Parathyroid adenoma (tissue), 2 donors: Measurements from ENCODE around the gene PID1.

ENCODE experiments used
- H2AFZ ChIP-seq: fragments of 300-600 bp; sonication (generic); one replicate; pipeline ENCODE4 v1.7.0; 2017; ENCODE audit warnings: antibody characterized with exemption, mild to moderate bottlenecking
- H3K27ac ChIP-seq: fragments of 300-600 bp; sonication (generic); one replicate; pipeline ENCODE4 v1.7.0; 2017
- H3K27me3 ChIP-seq: fragments of 300-600 bp; sonication (generic); one replicate; pipeline ENCODE4 v1.7.0; 2017; ENCODE audit warnings: low read length; ENCODE audit not compliant: control insufficient read depth, insufficient read depth
- H3K36me3 ChIP-seq: fragments of 300-600 bp; sonication (generic); one replicate; pipeline ENCODE4 v1.7.0; 2017; ENCODE audit warnings: low read length; ENCODE audit not compliant: control insufficient read depth, insufficient read depth
- H3K4me1 ChIP-seq: fragments of 300-600 bp; sonication (generic); one replicate; pipeline ENCODE4 v1.7.0; 2017; ENCODE audit warnings: control low read depth
- H3K4me2 ChIP-seq: fragments of 300-600 bp; sonication (generic); one replicate; pipeline ENCODE4 v1.7.0; 2017; ENCODE audit warnings: low read length
- H3K4me3 ChIP-seq: fragments of 300-600 bp; sonication (generic); one replicate; pipeline ENCODE4 v1.7.0; 2017; ENCODE audit warnings: low read depth, low read length
- H3K79me2 ChIP-seq: fragments of 300-600 bp; sonication (generic); one replicate; pipeline ENCODE4 v1.7.0; 2017; ENCODE audit warnings: control low read depth
- H3K9ac ChIP-seq: fragments of 300-600 bp; sonication (generic); one replicate; pipeline ENCODE4 v1.7.0; 2017; ENCODE audit warnings: mild to moderate bottlenecking
- H3K9me3 ChIP-seq: fragments of 300-600 bp; sonication (generic); one replicate; pipeline ENCODE4 v1.7.0; 2017; ENCODE audit warnings: low read length; ENCODE audit not compliant: control insufficient read depth
- CTCF ChIP-seq: fragments of 300-600 bp; sonication (generic); IDR thresholded peaks from one replicate; pipeline ENCODE4 v1.7.0; 2017; ENCODE audit warnings: antibody characterized with exemption, mild to moderate bottlenecking
- donor health status: primary hyperparathyroidism.

The PID1 gene

GRCh38 chr2:229059331-229060033 is 211.6 kb downstream of the PID1 start:
- Histone ChIP-seq H3K36me3 (no peaks in the 10 kb centered on the region), H3K27ac (no peak overlapping the region), H3K9ac (no peak overlapping the region), H3K4me1 (no peaks in the 10 kb centered on the region), H3K27me3 (no peaks in the 10 kb centered on the region), H3K9me3 (no peaks in the 10 kb centered on the region), H3K79me2 (no peaks in the 10 kb centered on the region), H3K4me2 (no peak overlapping the region), H3K4me3 (no peak overlapping the region), H2AFZ (no peak overlapping the region)
- no peak for TF ChIP-seq CTCF

- no peaks in the 10 kb centered on the region for H3K9me3 ChIP-seq
- H3K4me3 ChIP-seq = no peak overlapping the region
- no peaks in the 10 kb centered on the region for H3K4me1 ChIP-seq
- no peak for TF ChIP-seq CTCF
- H3K27ac ChIP-seq = no peak overlapping the region
- H2AFZ ChIP-seq = no peak overlapping the region
- H3K9ac ChIP-seq = no peak overlapping the region
- no peaks in the 10 kb centered on the region for H3K79me2 ChIP-seq
- no peaks in the 10 kb centered on the region for H3K36me3 ChIP-seq
- H3K4me2 ChIP-seq = no peak overlapping the region
- H3K27me3 ChIP-seq = no peaks in the 10 kb centered on the region
These were observed 213.0 kb downstream of the PID1 start for GRCh38 chr2:229057976-229058553.

- Histone ChIP-seq H3K4me1 (no peaks in the 10 kb centered on the region), H3K27me3 (no peaks in the 10 kb centered on the region), H3K9ac (no peak overlapping the region), H3K9me3 (no peaks in the 10 kb centered on the region), H3K79me2 (no peaks in the 10 kb centered on the region), H3K27ac (no peak overlapping the region), H3K4me3 (no peak overlapping the region), H3K4me2 (no peak overlapping the region), H2AFZ (no peak overlapping the region), H3K36me3 (no peaks in the 10 kb centered on the region)
- no peak for TF ChIP-seq CTCF
These were observed 216.8 kb downstream of the PID1 start for GRCh38 chr2:229054311-229054710.

GRCh38 chr2:229051798-229052197 is 219.3 kb downstream of the PID1 start:
- H3K36me3 ChIP-seq = no peaks in the 10 kb centered on the region
- H3K4me2 ChIP-seq = no peak overlapping the region
- no peaks in the 10 kb centered on the region for H3K27me3 ChIP-seq
- no peaks in the 10 kb centered on the region for H3K4me1 ChIP-seq
- TF ChIP-seq CTCF = no peak
- H3K9me3 ChIP-seq = no peaks in the 10 kb centered on the region
- no peak overlapping the region for H3K4me3 ChIP-seq
- no peaks in the 10 kb centered on the region for H3K79me2 ChIP-seq
- no peak overlapping the region for H3K9ac ChIP-seq
- no peak overlapping the region for H3K27ac ChIP-seq
- H2AFZ ChIP-seq = no peak overlapping the region

GRCh38 chr2:229050133-229050532 is 221.0 kb downstream of the PID1 start:
- H2AFZ ChIP-seq = no peak overlapping the region
- no peak for TF ChIP-seq CTCF
- no peak overlapping the region for H3K27ac ChIP-seq
- H3K36me3 ChIP-seq = no peaks in the 10 kb centered on the region
- no peaks in the 10 kb centered on the region for H3K4me1 ChIP-seq
- no peak overlapping the region for H3K4me3 ChIP-seq
- no peaks in the 10 kb centered on the region for H3K27me3 ChIP-seq
- H3K4me2 ChIP-seq = no peak overlapping the region
- H3K79me2 ChIP-seq = no peaks in the 10 kb centered on the region
- no peaks in the 10 kb centered on the region for H3K9me3 ChIP-seq
- no peak overlapping the region for H3K9ac ChIP-seq
